ENCODE results near the gene TOR4A.

The TOR4A gene

DNA sequence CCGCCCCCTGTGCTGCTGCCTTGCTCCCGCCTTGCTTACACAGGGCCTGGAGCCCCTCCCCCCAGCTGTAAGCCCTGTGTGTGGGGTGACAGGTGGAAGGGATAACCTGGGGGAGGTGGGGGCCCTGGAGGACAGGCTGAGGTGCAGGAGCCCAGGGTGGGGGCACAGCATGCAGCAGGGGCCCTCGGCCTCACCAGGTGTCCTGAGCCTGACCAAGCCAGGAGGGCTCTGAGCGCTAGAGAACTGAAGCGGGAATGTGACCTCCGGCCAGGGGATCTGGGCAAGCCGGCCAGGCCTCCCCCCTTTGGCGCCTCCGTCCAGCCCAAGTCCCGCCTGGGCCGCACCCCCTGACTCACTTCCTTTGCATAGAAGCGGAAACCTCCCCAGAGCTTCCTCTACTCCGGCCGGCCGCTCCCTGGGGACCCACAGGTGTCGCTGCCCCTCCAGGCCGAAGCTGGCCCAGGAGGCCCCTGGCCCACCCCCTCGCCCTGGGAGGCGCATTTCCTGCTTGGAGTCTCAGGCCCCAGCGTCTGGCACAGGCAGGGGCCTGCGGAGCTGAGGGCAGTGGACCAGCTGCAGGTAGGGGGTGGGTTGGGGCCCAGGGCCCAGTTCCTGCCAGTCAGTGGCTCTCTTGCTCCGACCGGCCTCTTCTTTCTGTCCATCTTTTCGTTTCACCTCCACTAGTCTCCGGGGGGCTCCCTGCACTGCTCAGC lies at the start of gene TOR4A:
TSS of gene TOR4A (plus strand) at position 398 of the 713 bp plus-strand sequence. CDS start 964 bp downstream, outside the sequence.
- DNase-seq: no peak

DNA sequence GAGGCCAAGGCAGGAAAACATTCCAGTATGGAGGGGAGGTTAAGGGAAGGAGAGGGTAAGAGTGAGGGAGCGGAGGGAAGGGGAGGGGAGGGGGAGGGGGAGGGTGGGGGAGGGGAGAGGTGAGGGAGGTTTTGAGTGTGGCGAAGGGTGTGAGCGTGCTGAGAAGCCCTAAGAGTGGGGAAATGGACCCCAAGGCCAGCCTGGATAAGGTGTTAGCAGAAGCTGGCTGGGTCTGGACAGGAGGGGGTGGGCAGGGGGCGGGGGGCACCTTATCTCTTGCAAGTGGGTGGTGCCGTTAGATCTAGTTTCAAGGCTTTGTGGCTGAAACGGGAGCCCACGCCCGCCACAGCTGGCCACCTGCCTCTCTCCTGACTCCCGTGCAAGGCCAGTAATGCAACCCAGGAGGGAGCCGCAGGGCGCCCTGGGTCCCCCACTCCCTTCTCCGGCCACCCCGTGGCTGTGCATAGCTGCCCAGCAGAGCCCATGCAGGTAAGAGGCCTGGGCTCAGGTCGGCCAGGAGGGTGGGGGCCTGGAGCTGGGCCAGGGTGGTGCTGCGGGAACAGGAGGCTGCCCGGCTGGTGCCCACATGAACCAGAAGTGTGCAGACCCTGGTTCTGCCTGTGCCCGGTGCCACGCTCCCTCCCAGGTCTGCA lies 49.5 kb upstream of the TOR4A start:
- no peak for DNase-seq

DNA sequence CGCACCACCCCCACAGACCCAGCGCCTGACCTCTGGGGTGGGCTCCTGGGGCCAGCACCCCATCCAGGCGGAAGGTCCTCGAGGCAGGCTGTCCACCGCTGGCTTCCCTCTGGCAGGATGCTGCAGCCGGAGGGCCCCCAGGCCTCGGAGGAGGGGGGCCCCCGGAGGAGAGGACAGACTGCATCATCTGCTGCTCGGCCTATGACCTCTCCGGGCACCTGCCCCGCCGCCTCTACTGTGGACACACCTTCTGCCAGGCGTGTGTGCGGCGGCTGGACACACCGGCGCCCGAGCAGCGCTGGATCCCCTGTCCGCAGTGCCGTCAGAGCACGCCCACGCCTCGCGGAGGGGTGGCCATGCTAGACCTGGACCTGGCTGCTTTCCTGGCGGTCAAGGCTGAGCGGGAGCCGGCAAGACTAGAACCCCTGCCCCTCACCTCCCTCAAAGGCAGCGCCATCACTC lies 49.0 kb upstream of the TOR4A start:
- DNase-seq: no peak

DNA sequence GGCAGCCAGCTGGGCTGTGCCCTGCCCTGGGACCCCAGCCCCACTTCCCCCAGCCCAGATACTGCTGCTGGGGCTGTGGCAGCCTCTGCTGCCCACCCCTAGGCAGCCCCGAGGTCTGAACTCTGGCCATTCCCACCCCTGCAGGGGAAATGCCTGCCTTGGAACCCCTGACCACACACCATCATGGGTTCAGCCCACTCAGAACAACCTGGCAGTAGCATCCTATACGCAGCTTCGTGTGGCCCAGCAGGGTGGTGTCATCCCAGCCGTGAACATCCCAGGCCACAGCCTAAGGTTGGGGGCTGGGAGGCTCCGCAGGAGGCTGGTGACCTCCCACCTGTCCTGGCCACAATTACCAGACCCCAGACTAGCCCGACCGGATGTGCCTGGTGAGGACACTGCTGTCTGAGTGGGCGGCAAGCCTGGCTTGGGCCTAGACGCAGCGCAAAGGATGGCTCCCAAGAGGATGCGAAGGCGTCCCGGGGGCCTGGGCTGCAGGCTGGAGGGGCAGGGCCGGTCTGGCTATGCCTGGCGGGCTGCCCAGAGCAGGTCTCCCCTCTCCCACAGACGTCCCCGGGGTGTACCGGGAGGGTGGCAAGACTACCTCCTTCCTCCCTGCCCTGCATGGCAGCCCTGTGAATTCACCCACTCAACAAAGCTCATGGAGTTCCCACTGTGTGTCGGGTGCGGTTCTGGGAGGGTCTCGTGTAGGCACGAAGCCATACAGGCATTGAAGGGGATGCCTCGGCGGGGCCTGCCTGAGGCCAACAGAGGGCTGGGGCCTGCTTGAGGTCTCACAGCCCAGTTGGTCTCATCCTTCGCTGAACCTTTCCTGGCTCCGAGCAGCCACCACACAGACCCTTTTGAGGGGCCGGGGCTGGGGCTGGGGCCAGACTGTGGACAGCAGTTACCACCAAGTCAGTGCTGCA lies 48.3 kb upstream of the TOR4A start:
- DNase-seq: no peak

DNA sequence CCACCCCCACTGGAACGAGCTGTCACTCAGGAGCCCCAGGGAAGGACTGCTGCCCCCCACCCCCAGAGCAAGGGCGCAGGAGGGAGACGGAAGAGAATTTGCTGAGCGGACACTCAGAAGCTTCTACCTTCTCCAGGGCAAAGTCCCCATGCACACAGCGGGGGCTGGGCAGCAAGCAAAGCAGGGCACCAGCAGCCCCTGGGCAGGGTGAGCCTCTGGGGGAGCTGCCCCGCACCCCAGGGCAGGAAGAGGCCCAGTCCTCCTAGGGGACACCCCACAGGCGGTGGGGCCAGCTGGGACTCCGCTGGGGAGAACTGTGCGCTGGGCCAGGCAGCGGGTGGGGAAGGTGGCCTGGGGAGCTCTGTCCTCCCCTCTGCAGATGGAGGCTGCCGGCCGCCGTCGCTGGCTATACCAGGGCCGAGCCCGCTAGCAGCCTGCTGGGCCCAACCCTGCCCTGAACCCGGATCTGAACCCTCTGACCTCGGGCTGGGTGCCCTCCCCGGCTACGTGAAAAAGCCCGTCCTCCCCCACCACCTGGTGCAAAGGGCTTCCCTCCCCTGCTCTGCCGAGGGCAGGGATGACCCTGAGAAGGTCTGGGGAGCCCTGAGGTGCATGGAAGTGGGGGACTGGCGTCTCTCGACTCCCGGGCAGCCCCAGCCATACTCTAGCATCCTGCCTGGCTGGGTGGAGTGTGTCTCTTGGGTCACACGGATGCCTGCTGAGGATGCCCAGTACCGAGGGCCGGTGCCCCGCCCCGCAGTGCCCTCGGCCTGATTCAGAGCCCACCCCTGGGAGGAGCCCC lies 47.4 kb upstream of the TOR4A start:
- DNase-seq: no peak

DNA sequence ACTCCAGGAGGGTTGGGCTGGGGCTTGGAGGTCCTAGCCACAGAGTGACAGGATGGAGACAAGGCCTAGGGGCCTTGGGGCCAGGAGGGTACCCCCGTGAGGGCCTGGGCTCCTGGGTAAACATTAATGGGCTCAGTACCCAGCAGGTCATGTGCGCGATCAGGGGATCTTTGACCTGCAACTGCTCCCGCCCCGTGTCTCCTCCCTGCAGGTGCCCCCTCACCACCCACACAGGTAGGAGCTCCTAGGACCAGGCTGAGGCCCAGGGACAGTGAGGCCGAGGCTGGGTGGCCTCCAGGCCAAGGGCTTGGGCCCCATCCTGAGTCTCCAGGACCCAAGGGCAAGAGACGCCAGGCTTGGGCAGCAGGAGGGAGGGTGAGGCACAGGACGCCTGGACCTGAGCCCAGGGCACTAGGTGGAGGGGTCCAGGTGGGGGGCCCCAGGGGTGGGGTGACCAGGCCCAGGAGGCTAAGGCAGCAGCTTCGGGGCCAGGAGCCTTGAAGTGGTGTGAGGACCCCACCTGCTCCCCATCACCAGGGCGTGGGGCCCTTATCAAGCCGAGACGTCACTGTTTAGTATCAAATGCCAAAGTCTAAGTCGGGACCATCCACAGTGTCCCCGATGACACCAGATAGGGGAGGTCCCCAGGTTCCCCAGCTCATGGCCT lies 46.7 kb upstream of the TOR4A start, which contains the start of gene SLC34A3:
TSS of gene SLC34A3 (plus strand) at position 197 of the 667 bp plus-strand sequence. CDS start 802 bp downstream, outside the sequence.
- DNase-seq: no peak

DNA sequence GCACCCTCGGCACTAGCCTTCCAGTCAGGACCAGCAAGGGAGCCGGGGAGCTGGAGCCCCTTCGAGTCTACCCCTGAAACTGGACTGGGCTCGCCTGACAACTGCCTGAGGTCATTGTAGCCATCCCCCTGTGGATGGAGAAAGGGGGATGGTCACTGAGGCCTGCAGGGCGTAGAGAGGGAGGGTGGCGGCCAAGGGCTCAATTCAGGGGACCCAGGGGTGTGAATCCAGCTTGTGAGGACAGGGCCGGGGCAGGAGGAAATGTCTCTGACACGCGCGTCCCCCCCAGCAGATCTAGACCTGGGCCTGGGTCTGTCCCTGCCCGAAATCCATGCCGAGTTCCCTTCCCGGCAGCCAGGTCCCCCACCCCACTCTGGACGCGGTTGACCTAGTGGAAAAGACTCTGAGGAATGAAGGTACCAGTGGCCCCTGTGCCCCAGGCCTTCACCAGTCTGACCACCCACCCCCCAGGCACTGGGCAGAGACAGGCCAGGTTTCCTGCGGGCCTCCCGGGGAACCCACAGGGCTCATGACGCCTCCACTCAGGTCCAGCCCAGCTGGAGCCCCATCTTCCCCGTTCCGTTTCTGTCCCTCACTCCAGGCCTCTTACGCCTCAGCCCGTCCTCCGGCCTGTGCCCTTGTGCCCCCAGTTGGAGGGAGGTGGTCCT lies 46.0 kb upstream of the TOR4A start:
- DNase-seq: no peak

DNA sequence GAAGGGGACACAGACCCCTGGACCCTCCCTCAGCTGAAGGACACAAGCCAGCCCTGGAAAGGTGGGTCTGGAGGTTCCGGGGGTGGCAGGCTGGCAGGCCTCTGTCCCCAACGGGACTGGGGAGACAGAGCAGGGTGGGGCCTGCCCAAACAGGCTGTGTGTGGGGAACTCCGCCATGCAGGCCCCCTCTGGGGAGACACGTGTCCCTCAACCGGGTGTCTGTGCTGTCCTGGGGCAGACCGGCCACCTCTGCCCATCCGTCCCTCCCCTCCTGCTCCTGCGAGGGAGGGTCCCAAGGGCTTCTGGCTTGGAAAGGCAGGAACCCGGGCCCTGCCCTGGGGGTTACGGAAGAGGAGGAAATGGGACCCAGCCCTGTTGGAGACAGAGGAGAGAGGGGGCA lies 45.4 kb upstream of the TOR4A start:
- no peak for DNase-seq

DNA sequence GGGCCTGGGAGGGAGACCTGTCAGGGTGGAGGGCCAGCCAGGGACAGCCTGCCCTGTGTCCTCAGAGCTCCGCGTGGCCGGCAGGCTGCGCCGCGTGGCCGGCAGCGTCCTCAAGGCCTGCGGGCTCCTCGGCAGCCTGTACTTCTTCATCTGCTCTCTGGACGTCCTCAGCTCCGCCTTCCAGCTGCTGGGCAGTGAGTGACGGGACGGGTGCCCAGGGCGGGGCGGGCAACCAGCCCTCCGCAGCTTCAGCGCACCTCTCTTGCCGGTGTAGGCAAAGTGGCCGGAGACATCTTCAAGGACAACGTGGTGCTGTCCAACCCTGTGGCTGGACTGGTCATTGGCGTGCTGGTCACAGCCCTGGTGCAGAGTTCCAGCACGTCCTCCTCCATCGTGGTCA lies 45.0 kb upstream of the TOR4A start:
- DNase-seq: no peak

DNA sequence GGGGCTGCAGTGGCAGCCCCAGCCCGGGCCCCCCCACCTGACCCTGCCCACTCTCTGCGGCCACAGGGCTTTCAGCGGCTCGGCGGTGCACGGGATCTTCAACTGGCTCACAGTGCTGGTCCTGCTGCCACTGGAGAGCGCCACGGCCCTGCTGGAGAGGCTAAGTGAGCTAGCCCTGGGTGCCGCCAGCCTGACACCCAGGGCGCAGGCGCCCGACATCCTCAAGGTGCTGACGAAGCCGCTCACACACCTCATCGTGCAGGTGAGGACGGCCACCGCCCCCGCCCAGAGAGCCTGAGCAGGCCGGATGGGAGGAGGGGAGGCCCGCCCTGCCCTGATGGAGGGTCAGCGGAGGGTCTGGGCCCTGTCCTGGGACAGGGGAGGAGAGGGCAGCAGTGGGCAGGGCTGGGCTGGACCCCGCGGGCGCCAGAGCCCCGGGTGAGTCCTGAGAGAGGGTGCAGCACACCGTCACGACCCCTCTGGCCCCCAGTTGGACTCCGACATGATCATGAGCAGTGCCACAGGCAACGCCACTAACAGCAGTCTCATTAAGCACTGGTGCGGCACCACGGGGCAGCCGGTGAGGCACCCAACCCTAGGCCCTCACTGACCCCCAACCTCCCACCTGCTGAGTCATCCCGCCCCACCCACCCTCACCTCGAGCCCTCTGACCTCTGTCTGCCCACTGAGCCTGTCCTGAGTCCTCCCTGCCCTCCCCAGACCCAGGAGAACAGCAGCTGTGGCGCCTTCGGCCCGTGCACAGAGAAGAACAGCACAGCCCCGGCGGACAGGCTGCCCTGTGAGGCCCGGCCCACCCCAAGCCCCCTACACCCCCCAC lies 44.2 kb upstream of the TOR4A start:
- DNase-seq: no peak

DNA sequence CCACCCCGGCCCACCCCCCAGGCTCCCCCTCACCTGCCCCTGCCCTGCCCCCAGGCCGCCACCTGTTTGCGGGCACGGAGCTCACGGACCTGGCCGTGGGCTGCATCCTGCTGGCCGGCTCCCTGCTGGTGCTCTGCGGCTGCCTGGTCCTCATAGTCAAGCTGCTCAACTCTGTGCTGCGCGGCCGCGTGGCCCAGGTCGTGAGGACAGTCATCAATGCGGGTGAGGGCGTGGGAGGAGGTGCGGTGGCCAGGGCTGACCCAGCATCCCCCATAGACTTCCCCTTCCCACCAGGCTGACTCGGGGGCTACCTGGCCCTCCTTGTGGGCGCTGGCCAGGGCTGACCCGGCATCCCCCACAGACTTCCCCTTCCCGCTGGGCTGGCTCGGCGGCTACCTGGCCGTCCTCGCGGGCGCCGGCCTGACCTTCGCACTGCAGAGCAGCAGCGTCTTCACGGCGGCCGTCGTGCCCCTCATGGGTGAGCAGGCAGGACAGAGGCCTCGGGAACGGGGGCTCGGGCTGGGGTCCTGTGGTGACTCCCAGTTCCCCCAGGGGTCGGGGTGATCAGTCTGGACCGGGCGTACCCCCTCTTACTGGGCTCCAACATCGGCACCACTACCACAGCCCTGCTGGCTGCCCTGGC lies 43.4 kb upstream of the TOR4A start:
- no peak for DNase-seq

DNA sequence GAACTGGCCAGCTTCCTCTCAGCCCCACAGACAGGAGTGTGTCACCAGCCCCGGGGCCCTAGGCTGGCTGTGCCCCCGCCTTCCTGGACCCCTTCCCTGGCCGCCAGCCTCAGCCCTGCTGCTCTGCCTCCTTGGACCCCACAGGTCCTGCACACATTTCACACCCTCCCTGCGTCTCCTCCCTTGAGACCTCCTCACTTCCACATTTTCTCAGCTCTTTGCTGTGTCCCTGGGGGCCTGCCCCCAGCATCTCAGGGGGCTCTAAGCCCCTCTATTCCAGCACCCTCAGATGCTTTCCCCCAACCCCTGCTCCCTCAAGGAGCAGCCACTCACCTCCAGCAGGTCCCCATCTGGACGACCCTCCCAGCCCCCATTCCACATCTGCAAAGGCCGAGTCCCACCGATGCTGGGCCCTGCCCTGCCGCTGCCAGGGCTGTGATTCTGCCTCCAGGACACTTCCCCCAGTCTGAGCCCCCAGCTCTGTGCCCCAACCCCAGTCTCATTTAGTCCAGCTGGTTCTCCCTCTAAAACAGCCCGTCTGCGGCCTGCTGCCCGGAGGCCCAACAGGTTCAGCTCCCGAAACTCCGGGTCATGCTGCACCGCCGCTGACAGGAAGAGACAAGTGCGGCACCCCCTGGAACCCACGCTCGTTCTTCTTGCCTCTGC lies 42.6 kb upstream of the TOR4A start:
- no peak for DNase-seq

DNA sequence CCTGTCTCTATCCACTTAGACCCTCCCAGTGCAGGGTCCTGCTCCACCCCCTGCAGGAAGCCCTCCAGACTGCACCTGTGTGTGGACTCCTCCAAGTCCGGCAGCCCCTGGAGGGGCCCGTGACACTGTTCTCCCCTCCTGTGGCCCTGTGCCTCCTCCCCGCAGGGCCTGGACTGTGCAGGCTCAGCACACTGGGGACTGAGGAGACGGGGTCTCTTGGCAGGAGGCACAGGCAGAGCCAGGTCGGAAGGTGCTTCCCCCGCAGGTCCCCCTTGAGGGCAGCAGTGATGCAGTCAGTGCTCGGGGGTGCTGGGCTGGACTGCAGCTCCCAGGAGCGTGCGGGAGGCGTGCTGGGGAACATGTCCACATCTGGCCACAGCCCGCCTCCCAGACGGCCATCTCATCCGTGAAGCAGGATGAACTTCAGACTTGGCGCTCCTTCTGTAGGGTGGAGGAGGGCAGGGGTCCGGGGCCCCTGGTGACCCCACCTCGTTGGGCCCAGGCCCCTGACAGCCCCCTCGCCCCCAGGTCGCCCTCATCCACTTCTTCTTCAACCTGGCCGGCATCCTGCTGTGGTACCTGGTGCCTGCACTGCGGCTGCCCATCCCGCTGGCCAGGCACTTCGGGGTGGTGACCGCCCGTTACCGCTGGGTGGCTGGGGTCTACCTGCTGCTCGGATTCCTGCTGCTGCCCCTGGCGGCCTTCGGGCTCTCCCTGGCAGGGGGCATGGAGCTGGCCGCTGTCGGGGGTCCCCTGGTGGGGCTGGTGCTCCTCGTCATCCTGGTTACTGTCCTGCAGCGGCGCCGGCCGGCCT lies 41.9 kb upstream of the TOR4A start:
- no peak for DNase-seq

DNA sequence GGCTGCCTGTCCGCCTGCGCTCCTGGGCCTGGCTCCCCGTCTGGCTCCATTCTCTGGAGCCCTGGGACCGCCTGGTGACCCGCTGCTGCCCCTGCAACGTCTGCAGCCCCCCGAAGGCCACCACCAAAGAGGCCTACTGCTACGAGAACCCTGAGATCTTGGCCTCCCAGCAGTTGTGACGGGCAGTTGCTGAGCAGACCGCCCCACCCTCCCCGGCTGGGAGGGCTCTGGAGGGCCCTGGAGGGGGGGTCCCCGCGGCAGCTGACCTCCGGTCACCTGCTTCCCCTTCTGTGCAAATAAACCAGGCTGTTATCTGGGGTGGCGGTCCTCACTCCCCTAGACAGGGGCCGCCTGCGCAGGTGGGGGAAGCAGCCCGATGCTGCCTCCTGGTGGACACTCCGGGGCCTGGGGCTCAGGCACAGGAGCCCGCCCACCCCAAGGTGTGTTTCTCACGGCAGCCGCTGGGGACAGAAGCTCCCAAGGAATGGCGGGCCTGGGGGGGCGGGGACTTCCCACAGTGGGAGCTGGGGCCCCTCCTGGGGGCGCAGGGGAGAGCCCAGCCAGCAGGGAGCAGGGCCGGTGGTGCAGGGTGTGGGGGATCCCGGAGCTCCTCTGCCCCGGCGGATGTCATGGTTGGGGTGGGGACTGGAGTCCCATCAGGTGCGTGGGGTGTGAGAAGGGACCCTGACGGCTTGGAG lies 41.1 kb upstream of the TOR4A start:
- DNase-seq: peak; percentile 64

DNA sequence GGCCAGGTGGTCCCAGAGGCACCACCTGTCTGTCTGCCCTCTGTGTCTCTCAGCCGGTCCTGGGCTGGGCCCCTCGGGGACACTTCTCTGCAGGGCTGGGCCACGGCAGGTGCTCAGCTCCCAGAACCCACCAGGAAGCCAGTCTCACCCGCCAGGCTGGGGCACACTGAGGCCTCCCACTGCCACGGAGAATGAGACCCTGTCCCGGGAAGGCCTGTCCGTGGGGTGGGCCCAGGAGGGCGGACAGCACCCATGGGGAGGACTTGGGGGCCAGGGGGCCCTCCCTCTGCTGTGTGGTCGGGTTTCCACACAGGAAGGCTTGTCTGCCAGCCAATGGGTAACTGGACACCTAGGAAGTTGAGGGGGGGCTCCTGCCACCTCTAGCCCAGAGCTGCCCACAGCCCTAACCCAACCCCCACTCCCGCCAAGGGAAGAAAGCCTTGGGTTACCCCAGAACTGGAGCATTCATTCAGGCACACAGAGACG lies 40.5 kb upstream of the TOR4A start:
- DNase-seq: no peak

DNA sequence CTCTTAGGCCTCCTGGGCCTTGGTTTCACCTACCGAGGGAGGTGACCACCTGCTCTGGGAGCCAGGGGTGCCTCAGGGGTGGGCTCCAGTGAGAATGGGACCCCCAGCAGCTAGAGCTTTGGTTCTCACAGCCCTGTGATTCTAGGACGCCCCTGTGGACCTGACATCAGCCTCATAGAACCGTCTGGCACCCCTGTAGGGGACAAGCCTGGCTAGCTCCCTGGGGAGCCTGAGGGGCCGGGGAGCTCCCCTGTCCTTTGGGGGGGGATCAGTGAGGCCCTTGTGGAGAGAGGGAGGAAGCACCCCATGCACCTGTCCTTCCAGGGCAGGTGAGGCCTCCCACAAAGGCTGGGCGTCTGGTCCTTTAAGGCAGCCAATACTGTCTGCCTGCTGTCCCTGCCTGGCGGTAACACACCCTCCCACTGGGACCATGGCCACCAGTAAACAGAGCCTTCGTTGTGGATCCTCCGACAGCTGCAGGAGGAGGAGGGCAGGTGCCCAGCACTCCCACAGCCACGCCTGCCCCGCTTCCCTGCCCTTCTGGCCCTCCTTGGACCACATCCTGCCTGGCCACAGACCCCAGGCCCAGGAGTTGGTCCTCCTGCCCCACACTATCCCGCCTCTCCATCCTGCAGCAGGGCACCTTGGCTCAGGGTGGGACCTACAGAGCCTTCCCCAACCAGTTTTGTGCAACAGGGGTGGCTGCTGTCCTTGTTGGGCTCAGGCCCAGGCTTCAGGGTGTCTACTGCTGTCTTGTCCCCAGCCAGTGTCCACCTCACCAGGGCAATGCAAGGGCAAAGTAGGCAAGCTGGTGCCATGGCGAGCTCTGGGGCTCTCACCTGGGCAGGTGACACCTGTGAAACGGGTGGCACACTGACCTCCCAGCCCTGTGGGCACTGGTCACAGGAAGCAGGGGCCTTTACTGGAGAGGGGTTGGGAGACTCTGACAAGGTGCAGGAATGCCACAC lies 39.5 kb upstream of the TOR4A start:
- no peak for DNase-seq
